B cell (primary cell): ENCODE results near the gene DNAJA1. TPM values are rescaled to one million over a fixed set of nuclear protein-coding genes. Genes with fewer than 3 reads are reported as not detected.
A peak's percentile ranks its signal among the peaks of the same experiment; 100 is the strongest.

Experiments
- ATAC-seq: fragments of 200-7000 bp; cut with Tn5 transposase; one replicate; pipeline ENCODE4 v1.10.0; 2021; ENCODE audit warnings: low read depth, mild to moderate bottlenecking, moderate number of reproducible peaks, moderate library complexity
- CTCF ChIA-PET: fragments of 350-600 bp; sonication (Branson Sonifier 250); formaldehyde crosslinking; loops from one replicate; lab custom pipeline; 2021; ENCODE audit warnings: antibody characterized with exemption, inconsistent platforms; lab: Charles Lee
- POLR2A ChIA-PET: fragments of 350-600 bp; sonication (Branson Sonifier 250); formaldehyde crosslinking; loops from one replicate; lab custom pipeline; 2021; ENCODE audit warnings: antibody characterized with exemption; lab: Charles Lee
- DNase-seq: peaks from one replicate; pipeline ENCODE4 v3.0.0; 2013
- H2AFZ ChIP-seq: 2 replicates; pipeline ENCODE4 v1.6.1; 2012; ENCODE audit warnings: mild to moderate bottlenecking, low read depth, low read length; ENCODE audit not compliant: insufficient read depth, poor library complexity, severe bottlenecking
- H3K27ac ChIP-seq, 2 donors: 1 replicate in 1 of 2; 2 replicates in 1 of 2; pipeline ENCODE4 v1.5.1; 2012 to 2013; ENCODE audit warnings: low read length in 2 of 2, mild to moderate bottlenecking in 2 of 2, moderate library complexity in 1 of 2
- H3K27me3 ChIP-seq, 4 experiments: fragments of 200-600 bp in 1 of 4; sonication (generic) in 1 of 4; replicated peaks in 1 of 4; 1 replicate in 2 of 4; 2 replicates in 2 of 4; pipeline versions ENCODE4 v1.6.1 to v1.7.0; 2013 to 2016; ENCODE audit warnings: low read length in 3 of 4, mild to moderate bottlenecking in 2 of 4, mixed read lengths in 1 of 4, moderate library complexity in 1 of 4; ENCODE audit not compliant: insufficient read depth in 4 of 4, control insufficient read depth in 3 of 4; ENCODE audit errors: control extremely low read depth in 1 of 4
- H3K36me3 ChIP-seq, 2 experiments: replicated peaks in 1 of 2; 1 replicate in 1 of 2; 2 replicates in 1 of 2; pipeline versions ENCODE4 v1.6.1 to v1.7.1; 2013; ENCODE audit warnings: low read length in 1 of 2; ENCODE audit not compliant: insufficient read depth in 2 of 2, control insufficient read depth in 1 of 2; ENCODE audit errors: control extremely low read depth in 1 of 2, extremely low read depth in 1 of 2
- H3K4me1 ChIP-seq, 2 donors: fragments of 200-600 bp in 1 of 2; sonication (generic) in 1 of 2; 1 replicate in 1 of 2; 2 replicates in 1 of 2; pipeline versions ENCODE4 v1.5.1 to v1.6.1; 2013 to 2017; ENCODE audit warnings: low read length in 2 of 2; ENCODE audit not compliant: control insufficient read depth in 2 of 2, insufficient read depth in 2 of 2
- H3K4me2 ChIP-seq: replicated peaks from 2 replicates; pipeline ENCODE3; 2012; ENCODE audit warnings: mild to moderate bottlenecking, low read depth, low read length; ENCODE audit not compliant: poor library complexity, severe bottlenecking
- H3K4me3 ChIP-seq, 5 experiments: fragments of 200-600 bp in 1 of 5; sonication (generic) in 1 of 5; 1 replicate in 3 of 5; 2 replicates in 2 of 5; pipeline versions ENCODE4 v1.5.1 to v1.7.0; 2011 to 2016; ENCODE audit warnings: low read length in 4 of 5, mild to moderate bottlenecking in 4 of 5, low read depth in 2 of 5, control low read depth in 1 of 5, moderate library complexity in 1 of 5; ENCODE audit not compliant: insufficient read depth in 1 of 5; ENCODE audit errors: control extremely low read depth in 1 of 5, extremely low read depth in 1 of 5
- H3K79me2 ChIP-seq: fragments of 200-600 bp; sonication (generic); one replicate; pipeline ENCODE4 v1.6.0; 2016; ENCODE audit warnings: low read length; ENCODE audit not compliant: control insufficient read depth, insufficient read depth
- H3K9ac ChIP-seq: fragments of 200-600 bp; sonication (generic); 2 replicates; pipeline ENCODE4 v1.6.1; 2017; ENCODE audit warnings: mild to moderate bottlenecking, low read length, moderate library complexity
- H3K9me3 ChIP-seq, 3 donors: one replicate each; pipeline versions ENCODE4 v1.6.1 to v1.7.1; 2013; ENCODE audit warnings: low read length in 2 of 3; ENCODE audit not compliant: control insufficient read depth in 2 of 3, insufficient read depth in 1 of 3; ENCODE audit errors: control extremely low read depth in 1 of 3
- H4K20me1 ChIP-seq: 2 replicates; pipeline ENCODE4 v1.6.0; 2012; ENCODE audit warnings: mild to moderate bottlenecking, low read length; ENCODE audit not compliant: insufficient read depth, control insufficient read depth, poor library complexity, severe bottlenecking
- H3K27ac Mint-ChIP-seq: one replicate; pipeline ENCODE4 v1.8.0; 2021; ENCODE audit warnings: mixed read lengths
- H3K27me3 Mint-ChIP-seq: one replicate; pipeline ENCODE4 v1.8.0; 2021; ENCODE audit warnings: mixed read lengths
- H3K4me1 Mint-ChIP-seq: one replicate; pipeline ENCODE4 v1.8.0; 2021; ENCODE audit warnings: mixed read lengths
- H3K4me3 Mint-ChIP-seq: one replicate; pipeline ENCODE4 v1.8.0; 2021; ENCODE audit warnings: mixed read lengths
- H3K9me3 Mint-ChIP-seq: one replicate; pipeline ENCODE4 v1.8.0; 2022; ENCODE audit warnings: mixed read lengths; ENCODE audit not compliant: insufficient read depth
- CTCF ChIP-seq: fragments of 200-600 bp; IDR thresholded peaks from one replicate; pipeline ENCODE4 v1.8.0; 2022; ENCODE audit warnings: antibody characterized with exemption, mild to moderate bottlenecking
- EZH2 ChIP-seq: IDR thresholded peaks from 2 replicates; pipeline ENCODE4 v1.6.1; 2012; ENCODE audit warnings: borderline replicate concordance, low read depth, mild to moderate bottlenecking, moderate library complexity, low read length; ENCODE audit not compliant: insufficient read depth, poor library complexity, severe bottlenecking
- WGBS: methylation state at CpG from one replicate; pipeline ENCODE4 v1.1.5; 2013; ENCODE audit warnings: missing lambda C conversion rate; ENCODE audit not compliant: insufficient coverage; 5-methylcytosine and 5-hydroxymethylcytosine counted together
- intact Hi-C: fragments of 100-400 bp; cut with micrococcal nuclease; formaldehyde crosslinking; loops from one replicate; pipeline ENCODE4 v1.10.0; 2022
- polyA plus RNA-seq: library from polyadenylated mRNA; depleted of rRNA; stranded (reverse); fragments of >200 nt; gene quantifications from 2 replicates; pipeline ENCODE4 v1.2.3, GENCODE V29; 2012
- total RNA-seq, 2 donors: library from RNA; stranded (reverse); fragments of 120-200 nt in 1 of 2; gene quantifications; 1 replicate in 1 of 2; 2 replicates in 1 of 2; pipeline versions ENCODE4 v1.2.3 to v1.2.4, GENCODE V29; 2013 to 2022

DNAJA1 gene
- total and polyA plus RNA-seq, 2 donors (not counting 1 experiment from before 2014, with no cell fraction given), result 68.6 to 104 TPM

- POLR2A ChIA-PET, result interaction anchor here (0.5 to 2.3 kb wide), 10 partner anchors 21 to 475 kb away, joined by 3 to 15 read pairs (median 4); partner anchors contain the start of genes APTX, BAG1, CHMP5 and NFX1
- Histone ChIP-seq H3K9me3 (no peaks in the 10 kb centered on the region), H3K4me2 (peak overlapping the region; percentile 84), H3K36me3 (peaks cover 2 to 30% of the 10 kb centered on the region in 2 experiments), H3K9ac (peak overlapping the region; percentile 100), H3K79me2 (peaks cover 78% of the 10 kb centered on the region), H3K4me3 (peak overlapping the region; percentile 68 to 100 (median 100)), H3K27ac (peak overlapping the region; percentile 99), H3K27me3 (no peaks in the 10 kb centered on the region), H4K20me1 (peaks cover 43% of the 10 kb centered on the region), H2AFZ (peak overlapping the region; percentile 90), H3K4me1 (peaks cover 17 to 34% of the 10 kb centered on the region in 2 donors)
- Mint-ChIP-seq H3K27me3 (no peaks in the 10 kb centered on the region), H3K27ac (peak overlapping the region; percentile 95), H3K4me3 (peak overlapping the region; percentile 97), H3K9me3 (no peaks in the 10 kb centered on the region), H3K4me1 (peaks cover 53% of the 10 kb centered on the region)
- CTCF ChIA-PET, result interaction anchor here (0.7 to 1.1 kb wide), 2 partner anchors 10 to 202 kb away, joined by 3 read pairs; no protein-coding TSS in a partner anchor
- WGBS, result 44% methylated on average over 23 of the region's 33 CpGs
- intact Hi-C loops, result loop anchor here (2.0 to 10.0 kb wide), 4 partner anchors 20 to 790 kb away; partner anchors contain the start of genes B4GALT1, NOL6 and UBE2R2
- ATAC-seq (no peak), DNase-seq (no peak)
- no peak for TF ChIP-seq EZH2
- no peak for TF ChIP-seq CTCF
These were observed 727 bp upstream of the DNAJA1 start for GRCh38 chr9:33024126-33024965.
